Endothelial cell of umbilical vein (primary cell): Measurements from ENCODE around the gene DIDO1. TPM values are rescaled to one million over a fixed set of nuclear protein-coding genes. Genes with fewer than 3 reads are reported as not detected.

Experiments
- BruUV-seq: library from RNA; stranded (reverse); fragments of 400-500 nt; replicated peaks from 2 replicates; lab custom pipeline; 2021; lab: Mats Ljungman, UMichigan
- CTCF ChIA-PET: fragments of 300-600, 350-600 bp; sonication (Branson Sonifier 250); formaldehyde crosslinking; loops from one replicate; lab custom pipeline; 2021; ENCODE audit warnings: antibody characterized with exemption, inconsistent platforms; lab: Charles Lee
- POLR2A ChIA-PET: fragments of 300-600, 350-600 bp; sonication (Branson Sonifier 250); formaldehyde crosslinking; loops from one replicate; lab custom pipeline; 2021; ENCODE audit warnings: antibody characterized with exemption, inconsistent platforms; lab: Charles Lee
- DNase-seq: peaks from one replicate; pipeline ENCODE4 v3.0.0-alpha.2; 2011; ENCODE audit warnings: low read depth, low spot score
- FAIRE-seq: peaks from 2 replicates; lab custom pipeline; 2011; peaks lifted over from hg19 to GRCh38; lab: Jason Lieb, UNC
- H2AFZ ChIP-seq: 2 replicates; pipeline ENCODE4 v1.6.0; 2012; ENCODE audit warnings: low read depth, low read length, control low read depth, inconsistent platforms
- H3K27ac ChIP-seq: 2 replicates; pipeline ENCODE4 v1.5.1; 2011; ENCODE audit warnings: low read depth, mild to moderate bottlenecking, control low read depth, low read length, moderate library complexity; ENCODE audit not compliant: insufficient read depth
- H3K27me3 ChIP-seq, 2 experiments: 2 replicates each; pipeline versions ENCODE4 v1.6.0 to v1.6.1; 2011; ENCODE audit warnings: low read length in 2 of 2, mixed read lengths in 1 of 2; ENCODE audit not compliant: control insufficient read depth in 2 of 2, insufficient read depth in 2 of 2
- H3K36me3 ChIP-seq, 2 experiments: 2 replicates in 1 of 2; 3 replicates in 1 of 2; pipeline ENCODE4 v1.5.1; 2011; ENCODE audit warnings: low read length in 2 of 2, mild to moderate bottlenecking in 1 of 2, moderate library complexity in 1 of 2; ENCODE audit not compliant: control insufficient read depth in 2 of 2, insufficient read depth in 2 of 2; ENCODE audit errors: extremely low read depth in 1 of 2
- H3K4me1 ChIP-seq: 3 replicates; pipeline ENCODE4 v1.5.1; 2011; ENCODE audit warnings: mild to moderate bottlenecking, low read length; ENCODE audit not compliant: control insufficient read depth, insufficient read depth; ENCODE audit errors: extremely low read depth
- H3K4me2 ChIP-seq: 2 replicates; pipeline ENCODE4 v1.6.1; 2011; ENCODE audit warnings: low read length, control low read depth, mixed read lengths; ENCODE audit not compliant: insufficient read depth
- H3K4me3 ChIP-seq, 3 experiments: fragments of 200-600 bp in 1 of 3; sonication (generic), shearing (Covaris generic) in 1 of 3; replicated peaks in 1 of 3; 2 replicates each; pipeline ENCODE4 v1.5.1; 2011 to 2016; ENCODE audit warnings: control low read depth in 3 of 3, low read length in 3 of 3, mild to moderate bottlenecking in 2 of 3, inconsistent platforms in 1 of 3, low read depth in 1 of 3, moderate library complexity in 1 of 3; ENCODE audit not compliant: insufficient read depth in 1 of 3
- H3K79me2 ChIP-seq: 2 replicates; pipeline ENCODE4 v1.6.0; 2012; ENCODE audit warnings: low read length, inconsistent platforms; ENCODE audit not compliant: control insufficient read depth, insufficient read depth
- H3K9ac ChIP-seq: replicated peaks from 2 replicates; pipeline ENCODE3; 2011; ENCODE audit warnings: low read length, control low read depth; ENCODE audit not compliant: insufficient read depth; ENCODE audit errors: extremely low read depth
- H3K9me1 ChIP-seq: replicated peaks from 3 replicates; pipeline ENCODE4 v1.6.0; 2011; ENCODE audit warnings: mild to moderate bottlenecking, low read length; ENCODE audit not compliant: control insufficient read depth, insufficient read depth; ENCODE audit errors: extremely low read depth
- H3K9me3 ChIP-seq: replicated peaks from 2 replicates; pipeline ENCODE4 v1.5.1; 2012; ENCODE audit warnings: low read length, inconsistent platforms; ENCODE audit not compliant: control insufficient read depth, insufficient read depth
- H4K20me1 ChIP-seq: replicated peaks from 2 replicates; pipeline ENCODE3; 2011; ENCODE audit warnings: mild to moderate bottlenecking, low read length; ENCODE audit not compliant: control insufficient read depth, insufficient read depth; ENCODE audit errors: extremely low read depth
- CTCF ChIP-seq, 2 donors: IDR thresholded peaks; 1 replicate in 1 of 2; 2 replicates in 1 of 2; pipeline ENCODE4 v1.5.1; 2011; ENCODE audit warnings: low read length in 2 of 2, mild to moderate bottlenecking in 2 of 2, moderate library complexity in 2 of 2, control low read depth in 1 of 2, inconsistent platforms in 1 of 2, low read depth in 1 of 2; ENCODE audit not compliant: insufficient read depth in 1 of 2; ENCODE audit errors: extremely low read depth in 1 of 2
- EZH2 ChIP-seq: IDR thresholded peaks from 2 replicates; pipeline ENCODE4 v1.6.1; 2012; ENCODE audit warnings: borderline replicate concordance, low read depth, mild to moderate bottlenecking, moderate library complexity, low read length, inconsistent platforms; ENCODE audit not compliant: severe bottlenecking
- FOS ChIP-seq: IDR thresholded peaks from 2 replicates; pipeline ENCODE4 v1.6.1; 2011; ENCODE audit warnings: mild to moderate bottlenecking, low read length, moderate library complexity, borderline replicate concordance; ENCODE audit not compliant: insufficient read depth
- GATA2 ChIP-seq: IDR thresholded peaks from 2 replicates; pipeline ENCODE4 v1.7.0; 2011; ENCODE audit warnings: low read depth, mild to moderate bottlenecking, moderate library complexity, mixed read lengths, low read length; ENCODE audit not compliant: insufficient read length, insufficient read depth
- JUN ChIP-seq: IDR thresholded peaks from 2 replicates; pipeline ENCODE4 v1.6.1; 2011; ENCODE audit warnings: borderline replicate concordance, low read depth; ENCODE audit not compliant: insufficient read length, insufficient read depth
- MAX ChIP-seq: IDR thresholded peaks from 2 replicates; pipeline ENCODE4 v1.6.1; 2011; ENCODE audit not compliant: insufficient read depth, insufficient read length
- MYC ChIP-seq: IDR thresholded peaks from one replicate; pipeline ENCODE4 v1.6.1; 2011; ENCODE audit warnings: mild to moderate bottlenecking, low read depth, low read length
- POLR2A ChIP-seq: IDR thresholded peaks from 2 replicates; pipeline ENCODE4 v1.6.1; 2012; ENCODE audit warnings: low read depth, mild to moderate bottlenecking, control low read depth, low read length
- POLR2AphosphoS5 ChIP-seq: IDR thresholded peaks from 2 replicates; pipeline ENCODE4 v1.6.1; 2012; ENCODE audit warnings: low read depth, mild to moderate bottlenecking, control low read depth, low read length, moderate library complexity; ENCODE audit not compliant: insufficient read depth
- dilution Hi-C: fragments of 300-500 bp; cut with MboI; formaldehyde crosslinking; loops from one replicate; pipeline ENCODE4 v1.15.0; 2019; ENCODE audit warnings: low sequenced_read_pairs; ENCODE audit not compliant: extremely low pct_ligation_motif_present
- intact Hi-C: fragments of 100-400 bp; cut with micrococcal nuclease; formaldehyde crosslinking; loops from one replicate; pipeline ENCODE4 v1.10.0; 2022
- polyA plus RNA-seq, 4 experiments: library from polyadenylated mRNA; depleted of rRNA in 3 of 4; stranded (reverse) in 3 of 4; unstranded in 1 of 4; fragments of >200 nt; gene quantifications; 2 replicates each; pipeline versions ENCODE4 v1.2.1 to v1.2.3, GENCODE V29; 2011 to 2012; ENCODE audit warnings: missing spikeins in 1 of 4
- total RNA-seq: library from RNA; stranded (reverse); gene quantifications from 2 replicates; pipeline ENCODE4 v1.2.3, GENCODE V29; 2021

DIDO1 gene
- total and polyA plus RNA-seq, 2 donors (not counting 3 experiments of a cell fraction or from before 2014, with no cell fraction given) = 22.1 to 51.2 TPM

GRCh38 chr20:62873280-62873679 lies 53.0 kb downstream of the DIDO1 start:
- peaks cover 7% of the 10 kb centered on the region for H3K4me1 ChIP-seq
- H3K79me2 ChIP-seq = no peaks in the 10 kb centered on the region
- H3K27me3 ChIP-seq = no peaks in the 10 kb centered on the region
- dilution Hi-C loops = no loop called here
- no peak for DNase-seq
- FAIRE-seq = no peak
- no peak overlapping the region for H3K4me3 ChIP-seq
- TF ChIP-seq EZH2 (no peak), POLR2A (no peak), CTCF (IDR thresholded peaks at IDR 0.05; ENCODE audit: extremely low read depth in 1 of 2, insufficient read depth in 1 of 2, low read depth in 1 of 2, low read length in 2 of 2) (no peak), GATA2 (no peak), MAX (no peak), POLR2AphosphoS5 (no peak), MYC (no peak), JUN (no peak), FOS (no peak)
- no peaks in the 10 kb centered on the region for H3K9me3 ChIP-seq
- BruUV-seq = no TSS peak
- no peak overlapping the region for H3K9ac ChIP-seq
- H3K9me1 ChIP-seq = no peaks in the 10 kb centered on the region
- H4K20me1 ChIP-seq = no peaks in the 10 kb centered on the region
- POLR2A ChIA-PET = no interaction called here
- no peak overlapping the region for H2AFZ ChIP-seq
- no peak overlapping the region for H3K4me2 ChIP-seq
- intact Hi-C loops = loop anchor here (1.0 kb wide), 1 partner anchor 136 kb away; no protein-coding TSS in a partner anchor
- no peaks in the 10 kb centered on the region for H3K36me3 ChIP-seq
- no peak overlapping the region for H3K27ac ChIP-seq
- CTCF ChIA-PET = interaction anchor here (1.0 to 4.9 kb wide), 7 partner anchors 12 to 136 kb away, joined by 3 to 38 read pairs (median 9); partner anchors contain the start of gene TCFL5
